ENCODE results near the gene TMPRSS9. TPM values are rescaled to one million over a fixed set of nuclear protein-coding genes. Genes with fewer than 3 reads are reported as not detected.
"Not testable (repeated sequence)": the region's sequence is repeated elsewhere in the genome, so short reads cannot be mapped to it uniquely, and the experiment has no call there.

TMPRSS9 gene
- total RNA-seq, 2 donors from 2014 or later: not detected

- Histone ChIP-seq H3K36me3 (no peaks in the 10 kb centered on the region), H3K4me3 (no peak overlapping the region), H3K27ac (no peak overlapping the region), H3K4me1 (peaks cover 0 to 19% of the 10 kb centered on the region in 2 donors), H3K27me3 (no peaks in the 10 kb centered on the region), H3K9me3 (no peaks in the 10 kb centered on the region)
- no peak for TF ChIP-seq CTCF (IDR thresholded peaks at IDR 0.05)
- DNase-seq (ENCODE audit: low spot score): no peak
Measured at GRCh38 chr19:2454199-2454961, 94.3 kb downstream of the TMPRSS9 start.

- no peaks in the 10 kb centered on the region for H3K27me3 ChIP-seq
- H3K9me3 ChIP-seq: no peaks in the 10 kb centered on the region
- no peak for DNase-seq (ENCODE audit: low spot score)
- peak overlapping the region in 1 of 2 donors; percentile 73 for H3K27ac ChIP-seq
- H3K4me3 ChIP-seq: peak overlapping the region; percentile 85 to 94
- peaks cover 0 to 19% of the 10 kb centered on the region in 2 donors for H3K4me1 ChIP-seq
- H3K36me3 ChIP-seq: no peaks in the 10 kb centered on the region
- TF ChIP-seq CTCF (IDR thresholded peaks at IDR 0.05): no peak
Measured at GRCh38 chr19:2454962-2455850, 95.1 kb downstream of the TMPRSS9 start.

- Histone ChIP-seq H3K27me3 (no peaks in the 10 kb centered on the region), H3K4me1 (peaks cover 0 to 19% of the 10 kb centered on the region in 2 donors), H3K36me3 (no peaks in the 10 kb centered on the region), H3K9me3 (no peaks in the 10 kb centered on the region), H3K27ac (peak overlapping the region in 1 of 2 donors; percentile 73), H3K4me3 (peak overlapping the region; percentile 85 to 94)
- TF ChIP-seq CTCF (IDR thresholded peaks at IDR 0.05): no peak
- DNase-seq (ENCODE audit: low spot score): no peak
Measured at GRCh38 chr19:2455851-2456570, 95.9 kb downstream of the TMPRSS9 start.

- Histone ChIP-seq H3K36me3 (no peaks in the 10 kb centered on the region), H3K27ac (peak overlapping the region; percentile 54 to 80), H3K27me3 (no peaks in the 10 kb centered on the region), H3K4me1 (peaks cover 0 to 32% of the 10 kb centered on the region in 2 donors), H3K9me3 (no peaks in the 10 kb centered on the region), H3K4me3 (peak overlapping the region; percentile 29 to 94)
- no peak for DNase-seq (ENCODE audit: low spot score)
- TF ChIP-seq CTCF (IDR thresholded peaks at IDR 0.05): no peak
Measured at GRCh38 chr19:2457394-2458037, 97.5 kb downstream of the TMPRSS9 start.

GRCh38 chr19:2458054-2458453 lies 98.0 kb downstream of the TMPRSS9 start:
- Histone ChIP-seq H3K27me3 (no peaks in the 10 kb centered on the region), H3K27ac (no peak overlapping the region), H3K4me3 (no peak overlapping the region), H3K9me3 (no peaks in the 10 kb centered on the region), H3K4me1 (peaks cover 0 to 36% of the 10 kb centered on the region in 2 donors), H3K36me3 (no peaks in the 10 kb centered on the region)
- no peak for DNase-seq (ENCODE audit: low spot score)
- TF ChIP-seq CTCF (IDR thresholded peaks at IDR 0.05): no peak

GRCh38 chr19:2458776-2459175 lies 98.7 kb downstream of the TMPRSS9 start:
- not testable (repeated sequence) for H3K27ac ChIP-seq; DNase-seq (ENCODE audit: low spot score); H3K27me3 ChIP-seq; H3K9me3 ChIP-seq; H3K36me3 ChIP-seq; H3K4me3 ChIP-seq
- peaks cover 0 to 36% of the 10 kb centered on the region in 2 donors for H3K4me1 ChIP-seq
